GM23248 (cell line): ENCODE measurements around the gene PCYT2. TPM values are rescaled to one million over a fixed set of nuclear protein-coding genes. Genes with fewer than 3 reads are reported as not detected.
A peak's percentile ranks its signal among the peaks of the same experiment; 100 is the strongest.

Experiments
- DNase-seq: peaks from one replicate; pipeline ENCODE4 v3.0.0-alpha.2; 2015
- H2AFZ ChIP-seq: fragments of 200-600 bp; sonication (generic); 2 replicates; pipeline ENCODE4 v1.6.1; 2016; ENCODE audit warnings: antibody characterized with exemption
- H3F3A ChIP-seq: fragments of 200-600 bp; sonication (generic); 2 replicates; pipeline ENCODE4 v1.6.1; 2016; ENCODE audit warnings: mild to moderate bottlenecking, antibody characterized with exemption, mixed run types; ENCODE audit not compliant: insufficient read depth
- H3K27ac ChIP-seq: fragments of 200-600 bp; sonication (generic); 2 replicates; pipeline ENCODE4 v1.5.1; 2016; ENCODE audit warnings: mild to moderate bottlenecking
- H3K27me3 ChIP-seq: fragments of 200-600 bp; sonication (generic); replicated peaks from 2 replicates; pipeline ENCODE4 v1.6.1; 2016; ENCODE audit warnings: mild to moderate bottlenecking; ENCODE audit not compliant: insufficient read depth
- H3K36me3 ChIP-seq: fragments of 200-600 bp; sonication (generic); 2 replicates; pipeline ENCODE4 v1.6.1; 2016; ENCODE audit warnings: low read depth, mild to moderate bottlenecking
- H3K4me1 ChIP-seq: fragments of 200-600 bp; sonication (generic); 2 replicates; pipeline ENCODE4 v1.6.1; 2016; ENCODE audit warnings: mild to moderate bottlenecking; ENCODE audit not compliant: insufficient read depth
- H3K4me2 ChIP-seq: fragments of 200-600 bp; sonication (generic); one replicate; pipeline ENCODE4 v1.6.1; 2016; ENCODE audit warnings: mild to moderate bottlenecking; ENCODE audit not compliant: unreplicated experiment
- H3K4me3 ChIP-seq: fragments of 200-600 bp; sonication (generic); 2 replicates; pipeline ENCODE4 v1.5.1; 2016; ENCODE audit warnings: mild to moderate bottlenecking
- H3K79me2 ChIP-seq: fragments of 200-600 bp; sonication (generic); 2 replicates; pipeline ENCODE4 v1.6.1; 2016; ENCODE audit warnings: mild to moderate bottlenecking; ENCODE audit not compliant: insufficient read depth
- H3K9ac ChIP-seq: fragments of 200-600 bp; sonication (generic); 2 replicates; pipeline ENCODE4 v1.6.1; 2016; ENCODE audit warnings: mild to moderate bottlenecking
- H3K9me2 ChIP-seq: fragments of 200-600 bp; sonication (generic); 2 replicates; pipeline ENCODE4 v1.6.1; 2016; ENCODE audit warnings: mixed run types, mild to moderate bottlenecking, moderate library complexity; ENCODE audit not compliant: insufficient read depth
- H3K9me3 ChIP-seq: fragments of 200-600 bp; sonication (generic); one replicate; pipeline ENCODE4 v1.6.1; 2017; ENCODE audit warnings: low read depth
- H4K20me1 ChIP-seq: fragments of 200-600 bp; sonication (generic); 2 replicates; pipeline ENCODE4 v1.6.0; 2016; ENCODE audit not compliant: insufficient read depth
- EZH2 ChIP-seq: fragments of 200-600 bp; sonication (generic); IDR thresholded peaks from 2 replicates; pipeline ENCODE4 v1.6.1; 2018; ENCODE audit warnings: antibody characterized with exemption, mild to moderate bottlenecking; ENCODE audit not compliant: insufficient read depth, poor library complexity, severe bottlenecking
- EZH2phosphoT487 ChIP-seq: fragments of 200-600 bp; sonication (generic); IDR thresholded peaks from 2 replicates; pipeline ENCODE4 v1.6.1; 2018; ENCODE audit warnings: antibody characterized with exemption, moderate library complexity, mild to moderate bottlenecking, low read depth; ENCODE audit not compliant: insufficient read depth
- WGBS, 2 experiments: methylation state at CpG; one replicate each; pipeline ENCODE4 v1.1.6; 2015 to 2017; ENCODE audit warnings: low lambda C conversion rate in 2 of 2, low coverage in 1 of 2; ENCODE audit errors: missing lambda C conversion rate in 2 of 2; 5-methylcytosine and 5-hydroxymethylcytosine counted together
- in situ Hi-C: fragments of 300-500 bp; cut with MboI; formaldehyde crosslinking; loops from 2 replicates; pipeline ENCODE4 v1.15.0; 2020
- polyA plus RNA-seq: library from polyadenylated mRNA; unstranded; fragments of >200 nt; fragmentation: Nextera tagmentation; extraction: Ambion mirVana; gene quantifications from 2 replicates; pipeline ENCODE4 v1.2.1, GENCODE V29; 2016
- total RNA-seq: library from RNA; depleted of rRNA; stranded (reverse); fragments of >200 nt; shearing (Covaris generic); gene quantifications from 2 replicates; pipeline ENCODE4 v1.2.3, GENCODE V29; 2014

Gene PCYT2
- total and polyA plus RNA-seq, 2 experiments from 2014 or later: 25.6 to 36.9 TPM

- peaks cover 89% of the 10 kb centered on the region for H3K79me2 ChIP-seq
- peaks cover 45% of the 10 kb centered on the region for H3K4me1 ChIP-seq
- peak overlapping the region; percentile 86 for H3K27ac ChIP-seq
- in situ Hi-C loops: no loop called here
- no peak overlapping the region for H2AFZ ChIP-seq
- peak; percentile 55 for DNase-seq
- H3K4me2 ChIP-seq: peak overlapping the region; percentile 100
- H3K4me3 ChIP-seq: peak overlapping the region; percentile 95
- no peaks in the 10 kb centered on the region for H3K27me3 ChIP-seq
- H3K9me3 ChIP-seq: no peaks in the 10 kb centered on the region
- peak overlapping the region; percentile 95 for H3K9ac ChIP-seq
- H3K9me2 ChIP-seq: no peaks in the 10 kb centered on the region
- 42 to 46% methylated on average over 23 of the region's 23 CpGs for WGBS, 2 experiments
- peaks cover 26% of the 10 kb centered on the region; the same call in 1 of the 2 replicates for H3K36me3 ChIP-seq
- no peaks in the 10 kb centered on the region for H4K20me1 ChIP-seq
- H3F3A ChIP-seq: peaks cover 21% of the 10 kb centered on the region
- TF ChIP-seq EZH2phosphoT487 (no peak), EZH2 (no peak)
These were observed 52.0 kb downstream of the PCYT2 start for GRCh38 chr17:81858967-81859905.

- Histone ChIP-seq H3K27ac (peak overlapping the region; percentile 86), H3K4me2 (peak overlapping the region; percentile 100), H3K4me1 (peaks cover 41% of the 10 kb centered on the region), H3K9me3 (no peaks in the 10 kb centered on the region), H4K20me1 (no peaks in the 10 kb centered on the region), H3K36me3 (peaks cover 35% of the 10 kb centered on the region; the same call in 1 of the 2 replicates), H3K27me3 (no peaks in the 10 kb centered on the region), H3F3A (peaks cover 18% of the 10 kb centered on the region), H3K79me2 (peaks cover 89% of the 10 kb centered on the region), H3K9me2 (no peaks in the 10 kb centered on the region), H2AFZ (no peak overlapping the region), H3K4me3 (peak overlapping the region; percentile 95), H3K9ac (peak overlapping the region; percentile 95)
- WGBS, 2 experiments: 77 to 80% methylated on average over 19 to 30 of the region's 30 CpGs
- DNase-seq: peak; percentile 32
- in situ Hi-C loops: no loop called here
- TF ChIP-seq EZH2: no peak
- TF ChIP-seq EZH2phosphoT487: no peak
These were observed 52.8 kb downstream of the PCYT2 start for GRCh38 chr17:81858170-81858966.

GRCh38 chr17:81854974-81855774 is 56.0 kb downstream of the PCYT2 start:
- Histone ChIP-seq H2AFZ (no peak overlapping the region), H3K27ac (peak overlapping the region; percentile 82), H3K9me2 (no peaks in the 10 kb centered on the region), H3K27me3 (no peaks in the 10 kb centered on the region), H3K4me3 (no peak overlapping the region), H4K20me1 (no peaks in the 10 kb centered on the region), H3K36me3 (peaks cover 51% of the 10 kb centered on the region; the same call in 1 of the 2 replicates), H3K4me1 (peaks cover 24% of the 10 kb centered on the region), H3F3A (no peaks in the 10 kb centered on the region; the same call in 1 of the 2 replicates), H3K9me3 (no peaks in the 10 kb centered on the region), H3K4me2 (no peak overlapping the region), H3K79me2 (peaks cover 100% of the 10 kb centered on the region), H3K9ac (peak overlapping the region; percentile 95)
- TF ChIP-seq EZH2phosphoT487 (no peak), EZH2 (no peak)
- in situ Hi-C loops: no loop called here
- DNase-seq: peak; percentile 71
- 61 to 62% methylated on average over 29 of the region's 29 CpGs for WGBS, 2 experiments
